Measurements from ENCODE around the gene MIR17HG.

GRCh38 chr13:91355826-91356710 is 8.6 kb downstream of the MIR17HG start:
- no peak for TF ChIP-seq CTCF (IDR thresholded peaks at IDR 0.05)
- no peak for TF ChIP-seq EP300 (IDR thresholded peaks at IDR 0.05)
- no peak for TF ChIP-seq POLR2A (IDR thresholded peaks at IDR 0.05)
